Stromal cell of bone marrow (primary cell): Measurements from ENCODE around the gene ABCB9.
"Not testable (repeated sequence)": the region's sequence is repeated elsewhere in the genome, so short reads cannot be mapped to it uniquely, and the experiment has no call there.

Experiments used
- DNase-seq: peaks from one replicate; pipeline ENCODE4 v3.0.0-alpha.2; 2012; ENCODE audit warnings: low read depth

ABCB9 gene

GRCh38 chr12:122965851-122966742, at the start of gene ABCB9:
Gene ABCB9, minus strand, starts transcription at chr12:122966463. Its CDS starts 6,228 bp downstream, at chr12:122960235.
- peak; percentile 80 for DNase-seq

DNA sequence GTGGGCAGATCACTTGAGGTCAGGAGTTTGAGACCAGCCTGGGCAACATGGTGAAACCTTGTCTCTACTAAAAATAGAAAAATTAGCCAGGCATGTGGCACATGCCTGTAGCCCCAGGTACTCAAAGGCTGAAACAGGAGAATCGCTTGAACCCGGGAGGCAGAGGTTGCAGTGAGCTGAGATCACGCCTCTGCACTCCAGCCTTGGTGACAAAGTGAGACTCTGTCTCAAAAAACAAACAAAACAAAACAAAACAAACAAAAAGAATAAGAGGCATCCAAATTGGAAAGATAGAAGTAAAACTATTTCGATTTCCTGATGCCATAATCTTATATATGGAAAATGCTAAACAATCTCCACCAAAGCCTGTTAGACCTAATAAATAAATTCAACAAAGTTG, 48.2 kb upstream of the ABCB9 start:
- not testable (repeated sequence) for DNase-seq

GRCh38 chr12:123013185-123014095, 47.2 kb upstream of the ABCB9 start:
- DNase-seq = no peak

- no peak for DNase-seq
These were observed 45.4 kb upstream of the ABCB9 start for GRCh38 chr12:123011701-123012100.

GRCh38 chr12:123010681-123011080, 44.4 kb upstream of the ABCB9 start:
- DNase-seq = no peak

GRCh38 chr12:123010110-123010509, 43.8 kb upstream of the ABCB9 start:
- DNase-seq = no peak

DNA sequence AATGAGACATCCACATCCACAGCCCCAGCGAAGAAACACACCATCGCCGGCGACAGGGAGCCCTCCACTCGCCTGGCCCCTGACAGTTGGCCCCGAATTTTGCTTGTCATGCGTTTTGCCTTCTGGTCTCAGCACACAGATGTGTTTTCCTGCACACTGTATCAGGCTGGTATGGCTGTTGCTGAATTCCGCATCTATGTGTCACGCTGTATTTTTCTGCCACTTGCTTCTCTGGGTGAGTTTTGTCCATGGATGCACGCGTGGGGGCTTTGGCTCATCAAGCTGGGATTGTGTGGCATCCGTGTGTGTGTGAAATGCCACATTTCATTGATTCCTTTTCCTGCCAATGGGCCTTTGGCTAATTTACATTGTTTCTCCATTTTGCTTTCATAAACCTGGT, 40.7 kb upstream of the ABCB9 start:
- no peak for DNase-seq

GRCh38 chr12:123005081-123005626, 38.9 kb upstream of the ABCB9 start:
- DNase-seq = no peak

DNA sequence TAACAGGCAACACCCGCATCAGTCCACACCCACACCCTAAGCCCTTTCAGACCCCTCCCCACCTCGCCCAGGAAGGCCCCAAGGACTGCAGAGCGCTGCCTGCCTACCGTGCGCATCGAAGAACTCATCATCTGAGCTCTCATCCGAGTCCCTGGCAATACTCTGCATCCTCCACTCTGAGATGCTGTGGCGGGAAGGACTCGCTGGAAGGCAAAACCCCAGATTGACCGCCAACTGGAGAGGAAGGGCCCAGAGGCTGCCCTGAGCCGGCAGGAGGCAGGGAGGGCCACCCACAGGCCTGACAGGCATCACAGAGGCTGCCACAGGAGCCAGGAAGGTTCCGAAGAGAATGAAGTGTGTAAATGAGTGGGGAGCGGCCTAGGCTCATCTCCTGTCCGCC, 38.0 kb upstream of the ABCB9 start:
- no peak for DNase-seq

DNA sequence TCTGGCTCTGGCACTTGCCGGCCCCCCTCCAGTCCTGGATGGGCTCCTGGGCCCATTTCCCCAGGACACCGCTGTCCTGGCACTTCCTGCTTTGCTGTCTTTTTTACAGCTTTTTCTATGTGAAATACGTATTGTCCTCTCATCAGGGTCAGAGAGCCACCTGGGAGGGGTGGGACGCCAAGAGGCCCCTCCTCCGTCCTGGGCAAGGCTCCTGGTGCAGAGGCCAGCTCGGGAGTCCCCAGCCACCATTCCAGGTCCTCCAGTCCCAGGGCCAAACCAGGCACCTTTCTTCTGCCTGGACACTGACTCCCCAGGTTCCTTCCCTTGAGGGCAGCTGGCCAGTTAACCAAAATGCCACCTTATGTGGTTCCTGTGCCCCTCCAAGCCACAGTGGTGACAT, 37.0 kb upstream of the ABCB9 start:
- DNase-seq = no peak

- no peak for DNase-seq
These were observed 35.2 kb upstream of the ABCB9 start for GRCh38 chr12:123001464-123001863.

- no peak for DNase-seq
These were observed 34.3 kb upstream of the ABCB9 start for GRCh38 chr12:123000578-123000977.

- DNase-seq = no peak
These were observed 33.7 kb upstream of the ABCB9 start for GRCh38 chr12:122999986-123000420.

- no peak for DNase-seq
These were observed 33.1 kb upstream of the ABCB9 start for GRCh38 chr12:122999196-122999946.

DNA sequence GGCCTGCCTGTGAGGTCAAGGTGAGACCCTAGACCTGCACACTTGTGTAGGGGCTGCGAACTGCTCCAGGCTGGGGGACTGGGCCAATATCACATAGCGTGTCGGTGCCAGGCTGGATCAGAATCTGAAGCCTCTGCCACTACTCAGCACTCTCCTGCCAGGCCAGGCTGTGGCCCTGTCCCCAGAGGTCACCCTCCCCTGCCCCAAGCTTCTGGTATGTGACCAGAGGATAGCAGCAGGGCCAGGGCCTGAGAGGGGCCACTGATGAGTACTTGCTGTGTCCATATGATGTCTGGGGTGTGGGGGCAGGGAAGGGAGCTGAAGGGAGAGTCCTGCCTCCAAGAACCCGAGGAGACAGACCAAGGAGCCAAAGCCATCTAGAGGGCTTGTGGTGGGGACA, 32.1 kb upstream of the ABCB9 start:
- DNase-seq = no peak

DNA sequence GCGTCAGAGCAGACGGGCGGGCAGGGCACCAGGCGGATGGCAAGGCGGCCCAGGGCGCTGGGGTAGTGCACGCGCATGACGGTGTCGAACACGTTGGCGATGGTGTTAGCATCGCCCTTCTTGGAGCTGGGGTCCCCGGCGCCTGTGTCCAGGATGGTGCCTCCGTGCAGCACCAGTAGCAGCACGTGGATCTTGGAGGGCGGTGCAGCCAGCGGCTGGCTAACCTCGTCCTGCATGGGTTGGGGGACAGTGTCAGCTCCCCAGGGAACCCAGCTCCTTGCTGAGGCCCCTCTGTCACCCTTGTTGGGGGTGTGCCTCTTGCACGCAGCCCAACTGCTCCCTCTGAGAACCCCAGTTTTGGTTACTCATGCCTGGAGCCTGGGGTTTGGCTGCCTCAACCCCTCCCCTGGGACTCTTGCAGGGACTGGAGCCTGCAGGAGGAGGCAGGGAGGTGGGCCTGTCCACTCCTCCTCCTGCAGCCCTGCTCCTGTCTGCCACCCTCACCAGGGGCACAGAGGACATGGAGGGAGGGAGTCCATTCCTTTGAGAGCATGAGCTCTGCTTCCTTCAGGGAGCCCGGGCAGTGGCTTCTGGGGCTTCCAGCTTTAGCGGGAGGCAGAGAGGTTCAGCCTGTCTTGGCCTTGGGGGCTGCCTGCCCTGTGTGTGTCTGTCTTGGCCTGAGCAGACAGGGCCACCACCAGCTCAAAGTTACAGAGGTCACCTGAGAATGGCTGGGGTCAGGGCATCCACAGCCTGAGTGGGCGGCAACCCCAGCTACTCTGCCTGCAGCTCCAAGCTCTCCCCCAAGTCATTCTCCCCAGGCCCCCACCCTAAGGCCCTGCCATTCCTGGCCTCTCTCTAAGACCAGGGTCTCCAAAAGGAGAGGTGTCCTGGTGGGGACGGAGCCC, 31.3 kb upstream of the ABCB9 start:
- no peak for DNase-seq

DNA sequence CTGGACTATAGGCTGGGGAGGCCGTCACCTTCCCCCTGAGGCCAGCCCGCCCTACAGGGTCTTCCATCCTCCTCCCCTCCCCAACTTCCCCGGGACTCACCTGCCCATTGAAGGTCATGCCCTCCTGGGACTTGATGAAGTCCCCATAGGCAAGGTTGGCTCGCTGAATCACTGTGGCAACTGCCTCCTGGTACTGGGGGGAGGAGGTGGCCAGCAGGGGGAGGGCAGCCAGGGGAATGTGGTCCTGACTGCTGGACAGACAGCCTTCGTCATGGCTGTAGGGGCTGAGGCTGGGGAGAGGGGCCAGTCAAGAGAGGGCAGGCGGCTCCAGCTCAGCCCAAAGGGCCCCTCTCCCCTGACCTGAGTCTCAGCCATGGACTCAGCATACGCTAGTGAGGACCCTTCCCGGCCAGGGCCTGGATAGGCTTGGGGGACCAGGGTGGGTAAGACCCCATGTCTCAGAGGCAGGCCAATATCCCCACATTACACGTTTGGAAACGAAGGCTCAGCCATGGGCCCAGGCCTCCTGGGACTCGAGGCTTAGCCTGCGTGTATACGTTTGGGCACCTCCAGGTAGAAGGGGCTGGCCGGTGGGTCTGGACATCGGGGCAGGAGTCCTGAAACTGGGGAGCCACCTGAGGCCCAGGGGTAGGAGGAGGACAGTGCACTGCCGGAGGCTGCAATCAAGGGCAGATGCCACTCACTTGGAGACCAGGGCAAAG, 30.5 kb upstream of the ABCB9 start:
- no peak for DNase-seq

GRCh38 chr12:122996188-122996601, 29.9 kb upstream of the ABCB9 start:
- DNase-seq = no peak

DNA sequence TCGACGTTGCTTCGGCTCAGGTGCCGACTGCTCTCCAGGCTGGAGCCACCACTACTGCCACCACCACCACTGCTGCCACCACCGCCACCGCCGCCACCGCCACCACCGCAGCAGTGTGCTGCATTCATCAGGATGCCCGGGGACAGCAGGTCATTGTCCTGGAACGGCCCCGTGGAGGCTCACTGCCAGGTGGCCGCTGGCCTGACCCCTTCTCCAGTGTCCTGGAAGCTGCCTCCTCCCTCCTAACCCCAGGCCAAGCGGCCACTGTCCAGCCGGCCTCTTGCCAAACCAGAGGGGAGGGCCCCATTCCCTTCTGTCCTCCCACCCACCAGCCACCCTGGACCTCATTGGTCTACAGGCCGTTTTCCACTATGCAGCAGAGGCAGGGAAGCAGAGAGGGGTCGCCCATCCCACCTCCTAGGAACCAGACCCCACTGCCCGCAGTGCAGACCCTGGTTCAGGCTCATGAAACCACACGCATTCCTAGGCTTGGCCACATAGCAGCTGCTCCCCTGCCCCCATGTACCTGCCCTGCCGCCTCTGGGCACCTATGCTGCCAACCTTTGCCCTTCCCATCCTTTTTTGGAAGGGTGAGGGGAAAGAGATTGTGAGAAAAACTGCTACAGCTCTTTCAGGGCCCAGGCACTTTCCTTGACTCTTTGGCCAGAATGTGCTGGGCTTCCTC, 29.4 kb upstream of the ABCB9 start:
- no peak for DNase-seq
